ENCODE results near the gene ABLIM1.

DNA sequence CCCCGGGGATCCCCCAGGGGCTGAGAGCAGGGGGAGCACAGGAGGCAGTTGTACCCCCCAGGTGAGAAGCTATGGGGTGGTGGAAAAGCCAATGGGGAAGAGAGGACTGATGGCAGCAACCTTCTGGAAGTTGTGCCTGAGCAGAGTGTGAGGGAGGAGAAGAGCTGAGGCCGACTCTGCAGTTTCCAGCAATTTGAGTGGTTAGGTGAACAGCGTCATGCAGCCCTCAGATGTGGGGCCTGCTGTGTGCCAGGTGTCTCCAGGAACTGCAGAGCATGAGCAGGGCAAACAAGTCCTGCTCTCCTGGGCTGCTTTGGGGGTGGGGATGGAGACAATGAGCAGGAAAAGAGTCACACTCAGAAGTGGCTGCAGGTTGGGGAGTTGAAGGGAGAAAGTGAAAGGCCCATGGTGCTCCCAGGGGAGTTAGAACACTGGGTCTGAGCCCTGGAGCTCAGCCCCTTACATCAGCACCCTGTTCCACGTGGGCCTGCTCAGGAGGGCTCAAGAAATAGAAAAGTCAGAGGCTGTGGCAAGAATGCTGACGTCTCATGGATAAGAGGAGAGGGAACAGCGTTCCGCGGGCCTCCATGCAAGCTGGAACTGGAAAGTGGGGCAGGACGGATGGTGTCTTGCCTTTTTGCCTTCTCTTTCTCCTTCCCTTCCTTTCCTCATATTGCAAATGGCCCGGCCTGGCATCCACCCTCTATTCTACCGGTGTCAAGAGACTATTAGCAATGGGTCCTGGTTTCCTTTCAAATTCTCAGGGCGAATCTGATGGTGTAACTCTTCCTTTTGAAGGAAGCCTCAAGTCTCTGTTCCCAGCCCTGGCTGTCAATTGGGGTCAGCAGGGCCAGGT, 249.7 kb downstream of the ABLIM1 start:
- no peak for TF ChIP-seq GATA2 (IDR thresholded peaks at IDR 0.05; ENCODE audit: low read depth, low read length)
- TF ChIP-seq GATA3 (IDR thresholded peaks at IDR 0.05; ENCODE audit: low read depth, low read length): no peak
